ENCODE data around the gene WDR74. TPM values are rescaled to one million over a fixed set of nuclear protein-coding genes. Genes with fewer than 3 reads are reported as not detected.
A peak's percentile ranks its signal among the peaks of the same experiment; 100 is the strongest.

The WDR74 gene
- total RNA-seq, 2 donors from 2014 or later, result 15.8 to 40.0 TPM

GRCh38 chr11:62789576-62789975 is 49.8 kb downstream of the WDR74 start:
- Histone ChIP-seq H3K4me1 (peaks cover 52% of the 10 kb centered on the region), H3K36me3 (replicated peaks in 1 of 2; ENCODE audit: insufficient read depth in 1 of 2, low read depth in 2 of 2) (peaks cover 5 to 6% of the 10 kb centered on the region in 2 donors), H3K9me3 (no peaks in the 10 kb centered on the region), H3K27ac (peak overlapping the region in 1 of 4 donors; percentile 1), H3K27me3 (no peaks in the 10 kb centered on the region), H3K4me3 (no peak overlapping the region)
- no peak for ATAC-seq
- DNase-seq, result no peak
- whole genome bisulfite sequencing, 2 donors, result 66 to 83% methylated on average over 3 of the region's 3 CpGs
- intact Hi-C loops (cut with DNase I), result no loop called here
- TF ChIP-seq CTCF (IDR thresholded peaks at IDR 0.05) (no peak), POLR2A (IDR thresholded peaks at IDR 0.05) (no peak)

GRCh38 chr11:62788991-62789390 is 50.4 kb downstream of the WDR74 start:
- no peaks in the 10 kb centered on the region for H3K9me3 ChIP-seq
- 45 to 83% methylated on average over 4 to 5 of the region's 5 CpGs for WGBS, 2 donors
- peak overlapping the region in 2 of 4 donors; percentile 1 to 98 for H3K27ac ChIP-seq
- H3K4me1 ChIP-seq, result peaks cover 52% of the 10 kb centered on the region
- ATAC-seq (no peak), DNase-seq (no peak)
- TF ChIP-seq CTCF (IDR thresholded peaks at IDR 0.05), result no peak
- no peak for TF ChIP-seq POLR2A (IDR thresholded peaks at IDR 0.05)
- H3K27me3 ChIP-seq, result no peaks in the 10 kb centered on the region
- intact Hi-C loops (cut with DNase I), result no loop called here
- peaks cover 2 to 4% of the 10 kb centered on the region in 2 donors for H3K36me3 ChIP-seq (replicated peaks in 1 of 2; ENCODE audit: insufficient read depth in 1 of 2, low read depth in 2 of 2)
- H3K4me3 ChIP-seq, result no peak overlapping the region

DNA sequence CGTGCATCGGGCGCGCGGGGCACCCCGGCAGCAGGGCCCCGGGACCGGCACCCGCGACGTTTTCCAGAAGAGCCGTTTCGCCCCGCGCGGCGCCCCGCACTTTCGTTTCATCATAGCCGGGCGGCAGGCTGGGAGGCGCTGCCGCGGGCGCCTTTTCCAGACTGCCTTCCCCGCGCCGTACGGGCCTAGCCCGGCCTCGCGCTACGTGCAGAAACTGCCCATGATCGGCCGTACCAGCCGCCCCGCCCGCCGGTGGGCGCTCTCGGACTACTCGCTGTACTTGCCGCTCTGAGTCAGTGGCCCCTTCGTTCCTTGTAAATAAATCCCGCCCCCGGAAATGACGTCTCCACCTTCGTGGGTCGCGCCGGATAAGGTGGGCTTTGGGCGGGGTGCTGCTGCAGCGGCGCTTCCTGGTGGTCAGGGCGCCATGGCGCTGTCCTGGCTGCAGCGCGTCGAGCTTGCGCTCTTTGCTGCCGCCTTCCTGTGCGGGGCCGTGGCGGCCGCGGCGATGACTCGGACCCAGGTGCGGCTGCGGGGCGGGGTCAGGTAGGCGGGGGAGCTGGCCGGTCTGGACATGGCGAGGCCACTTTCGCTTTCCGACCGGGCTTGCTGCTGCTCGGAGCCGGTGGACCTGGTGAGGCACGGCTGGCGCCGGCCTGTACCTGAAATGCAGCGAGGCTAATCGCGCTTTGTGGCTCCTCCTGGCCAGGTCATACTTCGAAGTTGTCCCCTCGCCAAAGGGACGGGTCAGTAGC is 52.2 kb downstream of the WDR74 start, which contains the start of gene TMEM179B:
Gene TMEM179B (plus strand): TSS at position 398 of the 755 bp plus-strand sequence. CDS start 30 bp downstream, at position 428.
- H3K4me1 ChIP-seq, result peaks cover 46% of the 10 kb centered on the region
- ATAC-seq, result peak; percentile 91

GRCh38 chr11:62786318-62787004 is 52.9 kb downstream of the WDR74 start:
- Histone ChIP-seq H3K36me3 (replicated peaks in 1 of 2; ENCODE audit: insufficient read depth in 1 of 2, low read depth in 2 of 2) (no peaks in the 10 kb centered on the region), H3K4me3 (peak overlapping the region; percentile 79 to 86), H3K9me3 (no peaks in the 10 kb centered on the region), H3K27ac (peak overlapping the region; percentile 85 to 98 (median 98)), H3K4me1 (peaks cover 44% of the 10 kb centered on the region), H3K27me3 (no peaks in the 10 kb centered on the region)
- TF ChIP-seq CTCF (IDR thresholded peaks at IDR 0.05) (peak; percentile 86 to 99 (median 98)), POLR2A (IDR thresholded peaks at IDR 0.05) (no peak)
- DNase-seq (peak; percentile 89 to 91 (median 90)), ATAC-seq (peak; percentile 82)
- 2% methylated on average over 18 to 51 of the region's 51 CpGs for WGBS, 2 donors
- intact Hi-C loops (cut with DNase I), result no loop called here

More for the DNA sequence above, 52.2 kb downstream of the WDR74 start, which contains the start of gene TMEM179B:
- DNase-seq, result peak; percentile 98 to 99 (median 99)
- 0% methylated on average over 16 to 88 of the region's 88 CpGs for WGBS, 2 donors
- Histone ChIP-seq H3K9me3 (no peaks in the 10 kb centered on the region), H3K4me3 (peak within 1 kb of the TSS; percentile 79 to 86), H3K36me3 (replicated peaks in 1 of 2; ENCODE audit: insufficient read depth in 1 of 2, low read depth in 2 of 2) (no peaks in the 10 kb centered on the region), H3K27me3 (no peaks in the 10 kb centered on the region), H3K27ac (peak within 1 kb of the TSS; percentile 85 to 98 (median 98))
- peak; percentile 5 to 71 (median 59) for TF ChIP-seq CTCF (IDR thresholded peaks at IDR 0.05)
- TF ChIP-seq POLR2A (IDR thresholded peaks at IDR 0.05), result peak; percentile 93 to 98 (median 96)
- intact Hi-C loops (cut with DNase I), result no loop called here

Small RNA genes lying within 50 kb of the gene (microRNA-seq; reads per million reads assigned to microRNA genes)
- 0 reads per million in 2 donors for gene MIR6514 (ENCODE audit: borderline number of aligned reads in 2 of 2, borderline replicate concordance in 2 of 2)
- 0 reads per million in 2 donors for gene MIR6748 (ENCODE audit: borderline number of aligned reads in 2 of 2, borderline replicate concordance in 2 of 2)

Small RNA genes lying within 50 kb of the gene (small RNA-seq; reads per million reads assigned to genes)
- gene MIR6514 (2.0 reads per million, percentile 69 among the genes with 10 or more reads in this experiment), gene RF00099 (not detected), gene RNU6-118P (not detected), gene SNORD22 (not detected), gene SNORD26 (not detected), gene SNORD27 (not detected), gene SNORD28 (not detected), gene SNORD30 (2,478 reads per million, percentile 99 among the genes with 10 or more reads in this experiment)

Other genes with a start within 250 kb of the WDR74 start
- gene TUT1, start 248.1 kb downstream of the WDR74 start, total RNA-seq, result 10 to 100 TPM; 10.1 to 11.2 TPM
- gene MTA2, start 237.7 kb downstream of the WDR74 start, total RNA-seq, result 10 to 100 TPM; 26.2 to 29.3 TPM
- gene EML3, start 226.8 kb downstream of the WDR74 start, total RNA-seq, result 10 to 100 TPM; 31.4 to 69.9 TPM
- 1 to 10 TPM; 1.8 to 4.0 TPM for gene ROM1, start 226.3 kb downstream of the WDR74 start, total RNA-seq
- 10 to 100 TPM; 17.1 to 63.0 TPM for gene B3GAT3, start 217.6 kb downstream of the WDR74 start, total RNA-seq
- gene GANAB, start 193.0 kb downstream of the WDR74 start, total RNA-seq, result 10 to 100 TPM; 62.3 to 64.9 TPM
- gene INTS5, start 186.3 kb downstream of the WDR74 start, total RNA-seq, result 10 to 100 TPM; 11.4 to 21.1 TPM
- gene C11orf98, start 174.4 kb downstream of the WDR74 start, total RNA-seq, result 10 to 100 TPM; 18.2 to 24.4 TPM
- gene CSKMT, start 174.3 kb downstream of the WDR74 start, total RNA-seq, result 100 to 1,000 TPM in 1 of 2 donors, 1 to 10 TPM in 1; 5.4 to 110 TPM
- gene UQCC3, start 167.9 kb downstream of the WDR74 start, total RNA-seq, result 10 to 100 TPM; 10.4 to 12.9 TPM
- 1 to 10 TPM; 4.9 to 5.6 TPM for gene LBHD1, start 167.3 kb downstream of the WDR74 start, total RNA-seq
- gene UBXN1, start 160.5 kb downstream of the WDR74 start, total RNA-seq, result 100 to 1,000 TPM; 129 to 204 TPM
- gene LRRN4CL, start 150.1 kb downstream of the WDR74 start, total RNA-seq, result 1 to 10 TPM; 3.1 to 4.6 TPM
- 100 to 1,000 TPM in 1 of 2 donors, 10 to 100 TPM in 1; 44.6 to 248 TPM for gene BSCL2, start 132.2 kb downstream of the WDR74 start, total RNA-seq
- 1 to 10 TPM in 1 of 2 donors, not detected in 1; 1.0 TPM for gene GNG3, start 131.9 kb downstream of the WDR74 start, total RNA-seq
- 10 to 100 TPM; 19.1 to 20.5 TPM for gene HNRNPUL2, start 112.1 kb downstream of the WDR74 start, total RNA-seq
- 10 to 100 TPM; 12.5 to 18.5 TPM for gene TTC9C, start 111.1 kb downstream of the WDR74 start, total RNA-seq
- gene ZBTB3, start 85.4 kb downstream of the WDR74 start, total RNA-seq, result 1 to 10 TPM; 3.9 to 4.0 TPM
- 10 to 100 TPM; 19.2 to 35.9 TPM for gene POLR2G, start 78.0 kb downstream of the WDR74 start, total RNA-seq
- gene TAF6L, start 68.2 kb downstream of the WDR74 start, total RNA-seq, result 10 to 100 TPM; 23.9 to 39.9 TPM
- 10 to 100 TPM; 40.9 to 41.8 TPM for gene TMEM179B, start 52.2 kb downstream of the WDR74 start, total RNA-seq
- 10 to 100 TPM in 1 of 2 donors, 1 to 10 TPM in 1; 6.2 to 29.0 TPM for gene TMEM223, start 47.6 kb downstream of the WDR74 start, total RNA-seq
- gene NXF1, start 34.1 kb downstream of the WDR74 start, total RNA-seq, result 100 to 1,000 TPM in 1 of 2 donors, 10 to 100 TPM in 1; 49.8 to 108 TPM
- gene STX5, start 7.5 kb downstream of the WDR74 start, total RNA-seq, result 10 to 100 TPM; 20.1 to 23.6 TPM
- not detected for gene TEX54, start 6.7 kb downstream of the WDR74 start, total RNA-seq
- 100 to 1,000 TPM in 1 of 2 donors, 10 to 100 TPM in 1; 75.5 to 108 TPM for gene SLC3A2, start 41.3 kb upstream of the WDR74 start, total RNA-seq
- gene CHRM1, start 81.8 kb upstream of the WDR74 start, total RNA-seq, result not detected
- not detected for gene SLC22A6, start 145.4 kb upstream of the WDR74 start, total RNA-seq
- gene SLC22A8, start 176.3 kb upstream of the WDR74 start, total RNA-seq, result not detected

Data from body of pancreas (tissue), 4 donors.